DMS 273 treated with DMSO at 0.1 percent for 48 hours (cell line): ENCODE data around the gene DNASE2.
"Not testable (repeated sequence)": the region's sequence is repeated elsewhere in the genome, so short reads cannot be mapped to it uniquely, and the experiment has no call there.

Source experiments
- DNase-seq: peaks from one replicate; lab custom pipeline; 2025; lab: John Stamatoyannopoulos, UW

DNASE2 gene

DNA sequence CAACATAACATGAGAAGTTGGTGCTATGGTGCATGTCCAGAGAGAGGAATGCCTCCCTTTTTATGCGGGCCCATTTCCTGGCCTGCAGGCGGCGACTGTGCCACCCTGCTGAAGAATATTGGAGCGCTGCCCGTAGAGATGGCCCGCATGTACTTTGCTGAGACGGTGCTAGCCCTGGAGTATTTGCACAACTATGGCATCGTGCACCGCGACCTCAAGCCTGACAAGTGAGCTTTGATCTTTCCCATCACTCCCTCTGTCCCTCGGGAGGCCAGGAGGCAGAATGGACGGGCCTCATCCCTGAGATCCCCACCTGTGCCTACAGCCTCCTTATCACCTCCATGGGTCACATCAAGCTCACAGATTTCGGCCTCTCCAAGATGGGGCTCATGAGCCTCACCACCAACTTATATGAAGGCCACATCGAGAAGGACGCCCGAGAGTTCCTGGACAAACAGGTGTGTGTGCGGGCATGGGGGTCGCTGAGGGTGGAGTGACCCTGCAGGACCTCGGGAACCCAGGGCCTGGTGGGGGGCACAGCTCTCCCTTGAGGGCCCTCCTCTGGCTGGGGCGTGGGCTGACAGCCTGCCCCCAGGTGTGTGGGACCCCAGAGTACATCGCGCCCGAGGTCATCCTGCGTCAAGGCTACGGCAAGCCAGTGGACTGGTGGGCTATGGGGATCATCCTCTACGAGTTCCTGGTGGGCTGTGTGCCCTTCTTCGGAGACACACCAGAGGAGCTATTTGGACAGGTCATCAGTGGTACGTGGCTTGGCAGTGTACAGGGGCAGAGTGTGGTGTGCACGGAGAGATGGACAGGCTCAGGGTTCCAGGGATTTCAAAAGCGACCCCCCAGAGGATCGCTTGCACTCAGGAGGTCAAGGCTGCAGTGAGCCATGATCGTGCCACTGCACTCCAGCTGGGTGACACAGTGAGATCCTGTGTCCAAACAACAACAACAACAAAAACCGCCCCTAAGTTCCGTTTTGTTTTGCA lies 16.2 kb downstream of the DNASE2 start:
- DNase-seq = no peak

DNA sequence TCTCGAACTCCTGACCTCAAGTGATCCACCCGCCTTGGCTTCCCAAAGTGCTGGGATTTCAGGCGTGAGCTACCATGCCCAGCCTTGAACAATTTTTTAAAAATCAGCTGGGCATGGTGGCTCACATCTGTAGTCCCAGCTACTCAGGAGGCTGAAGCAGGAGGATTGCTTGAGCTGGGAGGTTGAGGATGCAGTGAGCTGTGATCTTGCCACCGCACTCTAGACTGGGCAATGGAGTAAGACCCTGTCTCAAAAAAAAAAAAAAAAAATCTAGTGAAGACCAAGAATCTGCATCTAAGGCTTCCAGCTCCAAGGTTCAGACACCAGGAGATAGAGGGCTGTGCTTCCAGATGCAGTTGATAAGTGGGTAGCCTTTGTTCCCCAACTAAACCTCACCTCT lies 17.1 kb downstream of the DNASE2 start:
- no peak for DNase-seq

DNA sequence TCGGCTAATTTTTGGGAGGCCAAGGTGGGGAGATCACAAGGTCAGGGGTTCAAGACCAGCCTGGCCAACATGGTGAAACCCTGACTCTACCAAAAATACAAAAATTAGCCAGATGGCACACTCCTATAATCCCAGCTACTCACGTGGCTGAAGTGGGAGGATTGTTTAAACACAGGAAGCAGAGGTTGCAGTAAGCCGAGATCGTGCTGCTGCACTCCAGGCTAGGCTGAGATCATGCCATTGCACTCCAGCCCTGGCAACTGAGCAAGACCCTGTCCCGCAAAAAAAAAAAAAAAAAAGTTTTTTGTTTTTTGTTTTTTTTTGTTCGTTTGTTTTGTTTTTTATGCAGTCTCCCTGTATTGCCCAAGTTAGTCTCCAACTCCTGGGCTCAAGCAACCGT lies 21.7 kb downstream of the DNASE2 start:
- DNase-seq = peak; percentile 13

DNA sequence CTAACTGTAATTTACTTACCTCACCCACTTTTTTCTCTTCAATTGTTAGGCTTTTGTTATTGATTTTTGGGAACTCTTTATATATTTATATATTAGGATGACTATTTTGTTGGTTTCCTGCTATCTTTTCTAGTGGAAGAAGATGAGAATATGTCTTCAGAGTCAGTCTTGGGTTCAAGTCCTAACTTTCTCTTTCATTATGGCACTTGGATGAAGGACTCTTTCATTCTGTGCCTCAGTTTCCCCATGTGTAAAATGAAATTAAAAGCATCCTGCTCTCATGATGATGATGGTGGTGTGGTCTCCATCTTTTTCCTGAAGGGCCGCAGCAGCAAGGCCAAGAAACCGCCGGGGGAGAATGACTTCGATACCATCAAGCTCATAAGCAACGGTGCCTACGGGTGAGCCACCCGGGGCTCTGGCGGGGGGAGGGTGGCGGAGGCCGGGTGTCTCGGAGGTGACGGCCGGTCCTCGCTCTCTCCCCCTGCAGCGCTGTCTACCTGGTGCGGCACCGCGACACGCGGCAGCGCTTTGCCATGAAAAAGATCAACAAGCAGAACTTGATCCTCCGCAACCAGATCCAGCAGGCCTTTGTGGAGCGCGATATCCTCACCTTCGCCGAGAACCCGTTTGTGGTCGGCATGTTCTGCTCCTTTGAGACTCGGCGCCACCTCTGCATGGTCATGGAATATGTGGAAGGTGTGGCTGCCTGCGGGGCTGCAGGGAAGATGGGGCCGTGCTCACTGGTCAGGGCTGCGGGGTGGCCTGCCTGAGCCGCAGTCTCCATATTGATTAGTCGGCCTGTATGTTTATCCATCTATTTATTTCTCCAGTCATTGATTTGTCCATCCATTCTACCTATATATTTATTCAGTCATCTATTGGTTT lies 23.0 kb downstream of the DNASE2 start:
- no peak for DNase-seq

DNA sequence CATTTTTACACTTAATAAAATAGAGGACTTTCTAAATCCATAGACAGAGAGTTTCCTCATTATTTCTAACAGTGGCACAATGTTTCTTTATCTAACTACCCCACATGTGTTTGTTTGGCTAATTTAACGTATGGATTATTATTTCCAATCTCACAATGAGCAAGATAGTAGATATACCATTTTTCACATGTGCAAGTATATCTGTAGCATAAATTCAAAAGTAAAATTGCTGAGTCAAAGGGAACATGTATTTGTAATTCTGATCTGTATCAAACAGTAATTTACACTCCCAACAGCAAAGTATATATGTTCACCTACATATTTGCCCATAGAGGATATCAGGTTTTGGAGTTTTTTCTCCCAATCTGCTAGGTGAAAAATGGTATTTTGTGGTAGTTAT lies 24.6 kb downstream of the DNASE2 start:
- no peak for DNase-seq

DNA sequence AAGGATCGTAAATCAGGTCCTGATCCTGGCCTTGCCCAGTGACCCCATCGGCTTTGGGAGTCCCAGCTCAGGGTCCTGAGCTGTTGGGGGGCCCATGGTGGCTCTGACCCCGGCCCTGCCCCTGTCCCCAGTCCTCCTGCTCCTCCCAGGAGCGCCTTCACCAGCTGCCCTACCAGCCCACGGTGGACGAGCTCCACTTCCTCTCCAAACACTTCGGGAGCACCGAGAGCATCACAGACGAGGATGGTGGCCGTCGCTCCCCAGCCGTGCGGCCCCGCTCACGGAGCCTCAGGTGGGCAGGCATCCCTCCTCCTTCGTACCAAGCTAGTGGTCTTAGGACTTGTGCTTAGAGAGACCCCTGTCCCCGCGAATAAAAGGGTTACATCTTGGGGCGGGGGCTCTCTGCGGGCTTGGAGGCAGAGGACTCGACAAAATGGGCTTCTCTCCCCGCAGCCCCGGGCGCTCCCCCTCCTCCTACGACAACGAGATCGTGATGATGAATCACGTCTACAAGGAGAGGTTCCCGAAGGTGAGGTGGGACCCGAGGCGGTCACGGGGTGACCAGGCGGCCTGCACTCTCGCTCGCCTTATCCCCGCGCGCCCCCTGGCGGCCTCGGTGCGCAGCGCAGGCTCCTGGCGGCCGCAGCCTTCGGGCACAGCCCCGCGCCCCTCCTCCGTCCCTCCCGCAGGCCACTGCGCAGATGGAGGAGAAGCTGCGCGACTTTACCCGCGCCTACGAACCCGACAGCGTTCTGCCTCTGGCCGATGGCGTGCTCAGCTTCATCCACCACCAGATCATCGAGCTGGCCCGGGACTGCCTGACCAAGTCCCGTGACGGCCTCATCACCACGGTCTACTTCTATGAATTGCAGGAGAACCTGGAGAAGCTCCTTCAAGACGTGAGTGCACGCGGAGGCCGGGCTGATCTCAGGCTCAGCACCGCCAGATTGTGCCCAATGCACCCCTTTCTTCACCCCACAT lies 33.8 kb downstream of the DNASE2 start:
- peak; percentile 45 for DNase-seq

DNA sequence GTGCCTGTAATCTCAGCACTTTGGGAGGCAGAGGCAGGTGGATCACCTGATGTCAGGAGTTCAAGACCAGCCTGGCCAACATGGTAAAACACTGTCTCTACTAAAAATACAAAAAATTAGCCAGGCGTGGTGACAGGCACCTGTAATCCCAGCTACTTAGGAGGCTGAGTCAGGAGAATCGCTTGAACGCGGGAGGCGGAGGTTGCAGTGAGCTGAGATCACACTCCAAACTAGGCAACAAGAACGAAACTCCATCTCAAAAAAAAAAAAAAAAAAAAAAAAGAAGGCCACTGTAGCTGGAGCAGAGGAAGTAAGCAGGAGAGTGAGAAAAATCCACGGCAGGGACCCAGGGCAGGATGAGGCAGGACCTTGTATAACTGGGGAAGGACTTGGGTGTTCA lies 34.6 kb downstream of the DNASE2 start:
- DNase-seq = not testable (repeated sequence)

DNA sequence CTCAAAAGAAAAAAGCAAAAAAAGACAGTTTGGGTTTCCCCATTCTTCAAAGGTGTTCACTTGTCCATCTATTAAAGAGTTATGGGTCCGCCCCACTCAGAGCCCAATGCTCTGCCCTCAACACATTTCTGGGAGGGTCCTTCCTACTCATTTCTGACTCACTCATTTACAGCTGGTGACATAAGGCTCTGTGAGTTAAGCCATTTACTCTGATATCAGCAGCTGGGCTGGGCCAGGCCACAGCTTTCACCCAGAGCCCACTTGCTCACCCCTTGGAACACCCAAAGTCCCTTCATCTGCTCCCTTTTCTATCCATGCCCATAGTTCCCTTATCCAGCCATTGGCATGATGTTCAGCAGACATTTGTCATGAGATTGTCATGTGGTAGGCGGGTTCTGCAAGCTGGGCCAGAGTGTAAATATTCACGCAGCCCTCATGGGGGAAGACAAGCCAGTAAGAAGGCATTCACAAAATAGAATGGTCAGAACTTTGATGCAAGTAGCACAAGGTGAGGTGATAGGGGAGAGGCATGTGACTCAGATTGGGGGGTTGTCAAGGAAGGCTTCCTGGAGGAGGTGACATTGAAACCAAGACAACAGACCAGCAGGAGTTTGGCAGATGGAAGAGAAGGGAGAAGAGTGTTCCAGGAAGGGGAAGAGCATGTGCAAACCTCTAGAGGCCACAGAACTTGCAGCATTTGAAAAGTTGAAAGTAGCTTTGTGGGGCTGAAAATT lies 37.1 kb downstream of the DNASE2 start:
- no peak for DNase-seq

DNA sequence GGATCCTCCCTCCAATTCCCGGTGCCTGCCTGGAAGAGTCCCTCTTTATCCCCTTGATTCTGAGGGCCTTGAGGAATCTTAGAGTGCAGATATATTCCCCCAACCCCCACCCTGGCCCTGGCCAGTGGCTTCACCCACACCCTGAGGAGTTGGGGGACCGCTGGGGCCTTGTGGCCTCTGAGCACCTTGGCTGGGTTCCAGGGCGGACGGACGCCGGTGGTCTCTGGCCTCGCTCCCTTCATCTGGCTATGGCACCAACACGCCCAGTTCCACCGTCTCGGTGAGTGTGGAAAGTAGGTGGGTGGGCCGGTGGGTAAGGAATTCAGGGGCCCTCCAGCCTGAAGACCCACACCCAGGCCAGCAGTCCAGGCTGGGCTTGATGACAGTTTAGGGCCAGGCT lies 37.9 kb downstream of the DNASE2 start:
- no peak for DNase-seq

DNA sequence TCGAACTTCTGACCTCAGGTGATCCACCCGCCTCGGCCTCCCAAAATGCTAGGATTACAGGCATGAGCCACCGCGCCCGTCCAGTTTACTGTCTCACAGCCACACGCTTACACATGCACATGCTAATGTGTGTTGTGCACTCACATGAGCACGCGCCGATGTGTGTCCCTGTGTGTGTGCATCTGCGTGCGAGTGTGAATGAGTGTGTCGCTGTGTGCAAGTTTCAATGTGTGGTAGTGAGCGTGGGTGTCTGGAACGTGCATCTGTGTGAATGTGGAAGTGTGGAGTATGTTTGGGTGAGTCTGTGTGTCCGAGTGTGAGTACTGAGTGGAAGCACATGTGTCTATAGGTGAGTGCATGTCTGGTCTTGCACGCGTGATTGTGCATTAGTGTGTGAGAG lies 38.7 kb downstream of the DNASE2 start:
- no peak for DNase-seq

DNA sequence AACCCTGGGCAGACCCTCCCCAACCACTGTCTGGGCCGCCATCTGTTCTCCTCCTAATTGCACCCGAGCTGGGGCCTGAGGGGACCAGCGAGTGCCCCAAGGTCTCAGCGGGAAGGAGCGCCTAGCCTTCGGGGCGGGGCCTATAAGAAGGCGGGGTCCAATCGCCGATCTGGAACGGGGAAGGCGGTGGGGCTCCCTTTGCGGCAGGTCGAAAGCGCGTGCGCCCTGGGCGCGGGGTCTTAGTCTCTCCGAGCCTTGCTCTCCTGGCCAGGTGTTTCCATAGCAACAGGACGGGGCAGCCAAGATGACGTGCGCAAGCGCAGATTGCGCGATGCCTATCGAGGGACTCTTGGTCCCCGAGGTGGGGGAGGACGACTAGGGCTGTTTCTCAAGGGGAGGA lies 40.2 kb downstream of the DNASE2 start:
- no peak for DNase-seq

DNA sequence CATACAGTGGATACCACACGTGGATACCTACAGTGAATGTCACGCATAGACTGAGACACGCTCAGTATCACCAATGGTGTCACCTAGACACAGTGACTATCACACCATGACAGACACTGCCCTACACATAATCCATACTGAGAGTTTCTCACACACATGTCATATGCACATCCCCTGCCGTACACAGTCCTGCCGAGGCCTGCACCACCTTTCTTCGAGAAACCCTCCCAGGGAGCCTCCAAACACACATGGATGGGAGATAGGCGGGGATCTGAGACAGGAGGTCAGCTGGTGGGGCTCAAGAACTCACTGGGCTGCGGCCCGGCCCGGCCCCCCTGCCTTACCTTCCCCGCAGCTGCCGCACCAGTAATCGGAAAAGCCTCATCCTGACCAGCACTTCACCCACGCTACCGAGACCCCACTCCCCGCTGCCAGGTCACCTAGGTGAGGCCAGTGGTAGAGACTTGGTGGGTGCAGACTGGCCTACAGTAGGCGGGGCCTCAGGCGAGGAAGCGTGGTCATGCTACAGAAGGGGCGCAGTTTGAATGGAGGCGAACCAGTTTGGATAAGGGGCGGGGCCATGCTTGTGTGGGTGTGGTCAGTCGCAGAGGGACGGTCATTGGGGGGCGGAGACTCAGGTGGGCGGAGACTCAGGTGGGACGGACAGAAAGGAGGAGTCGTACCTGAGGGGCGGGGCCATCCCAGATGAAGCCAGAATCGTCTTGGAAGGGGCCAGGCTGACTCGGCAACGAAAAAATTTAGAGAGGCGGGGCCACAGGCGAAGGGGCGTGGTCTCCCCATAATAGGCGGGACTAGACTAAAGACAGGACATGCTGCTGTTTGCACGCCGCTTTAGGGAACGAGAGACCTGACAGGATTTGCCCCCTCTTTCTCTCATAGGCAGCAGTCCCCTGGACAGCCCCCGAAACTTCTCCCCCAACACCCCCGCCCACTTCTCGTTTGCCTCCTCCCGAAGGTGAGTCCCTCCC lies 40.9 kb downstream of the DNASE2 start:
- no peak for DNase-seq

DNA sequence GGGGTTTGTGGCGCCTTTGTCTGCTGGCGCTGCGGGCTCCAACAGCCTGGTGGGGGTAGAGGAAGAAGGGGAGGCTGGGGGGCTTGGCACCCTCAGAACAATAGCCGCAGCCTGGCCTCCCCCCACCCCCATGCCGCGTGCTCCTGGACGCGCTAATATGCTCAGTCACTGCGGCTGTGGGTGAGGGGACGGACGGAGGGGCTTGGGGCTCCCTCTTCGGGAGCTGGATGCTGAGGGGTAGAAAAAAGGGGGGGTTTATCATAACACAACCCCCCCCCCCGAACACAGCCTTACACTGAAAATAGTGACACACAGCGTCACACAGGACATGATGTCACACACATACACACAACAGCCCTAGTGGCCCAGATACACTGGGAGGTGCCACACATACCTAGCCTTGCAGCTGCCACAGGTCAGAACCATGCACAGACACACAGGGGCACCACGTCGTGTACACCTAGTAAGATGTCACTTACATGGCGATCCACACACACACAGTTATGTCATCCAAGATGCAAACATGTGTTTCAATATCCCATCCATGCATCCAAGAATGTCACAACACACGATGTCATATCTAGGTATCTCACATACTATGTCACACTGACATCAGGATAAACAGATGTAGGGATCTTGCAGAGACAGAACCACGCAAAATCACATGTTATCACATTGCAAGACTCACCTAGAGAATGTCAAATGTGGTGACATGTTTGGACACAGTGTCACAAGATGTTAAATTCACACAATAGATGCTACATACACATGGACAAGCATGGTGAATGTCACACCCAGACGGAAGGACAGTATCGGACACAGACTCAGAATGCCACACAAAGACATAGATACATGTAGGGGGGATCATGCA lies 42.1 kb downstream of the DNASE2 start:
- no peak for DNase-seq

DNA sequence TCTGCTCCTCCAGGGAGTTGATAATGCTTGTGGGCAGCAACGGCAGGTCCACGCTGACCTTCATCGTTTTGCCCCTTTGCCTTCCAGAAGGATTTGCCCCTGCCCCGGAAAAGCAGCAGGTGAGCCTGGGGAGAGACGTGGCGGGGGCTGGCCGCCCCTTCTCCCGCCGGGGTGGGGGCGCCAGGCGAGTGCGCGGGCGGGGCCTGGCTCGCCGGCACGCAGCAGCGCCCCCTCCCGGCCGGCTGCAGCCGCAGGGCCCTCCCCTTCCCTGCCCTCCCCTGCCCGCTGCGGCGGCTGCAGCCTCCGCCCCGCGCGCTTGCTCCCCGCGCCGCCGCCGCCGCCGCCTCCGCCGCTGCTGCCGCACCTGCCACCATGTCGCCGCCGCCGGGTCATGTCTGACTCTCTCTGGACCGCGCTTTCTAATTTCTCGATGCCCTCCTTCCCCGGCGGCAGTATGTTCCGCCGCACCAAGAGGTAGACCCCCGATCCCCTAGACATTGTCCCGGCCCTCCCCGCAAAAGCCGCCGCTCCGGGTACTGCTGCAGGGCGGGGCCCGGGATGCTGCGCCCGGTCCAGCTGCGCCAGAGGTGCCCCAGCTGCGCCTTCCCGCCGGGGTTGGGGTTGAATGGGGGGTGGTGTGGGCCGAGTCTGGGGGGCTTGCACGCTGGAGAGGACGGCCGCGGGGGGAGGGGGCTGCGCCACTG lies 42.9 kb downstream of the DNASE2 start, which contains the start of gene MAST1:
Gene MAST1, plus strand, starts transcription at position 334 of the 704 bp plus-strand sequence. Its CDS starts 58 bp downstream, at position 392.
- DNase-seq = no peak

DNA sequence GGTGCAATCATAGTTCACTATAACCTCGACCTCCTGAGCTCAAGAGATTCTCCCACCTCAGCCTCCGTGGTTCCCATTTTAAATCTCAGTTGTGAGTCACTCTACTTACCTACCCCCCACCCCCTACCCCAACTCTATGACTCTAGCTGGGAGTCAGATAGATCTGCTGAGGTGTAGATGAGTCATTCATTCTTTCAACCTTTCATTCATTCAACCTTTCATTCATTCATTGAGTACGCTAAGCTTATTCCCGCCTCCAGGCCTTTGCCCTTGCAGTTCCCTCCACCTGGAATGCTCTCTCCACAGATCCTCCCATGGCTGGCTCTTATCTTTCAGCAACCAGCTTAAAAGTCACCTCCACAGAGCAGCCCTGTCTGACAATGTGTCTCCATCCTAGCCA lies 44.0 kb downstream of the DNASE2 start:
- no peak for DNase-seq

DNA sequence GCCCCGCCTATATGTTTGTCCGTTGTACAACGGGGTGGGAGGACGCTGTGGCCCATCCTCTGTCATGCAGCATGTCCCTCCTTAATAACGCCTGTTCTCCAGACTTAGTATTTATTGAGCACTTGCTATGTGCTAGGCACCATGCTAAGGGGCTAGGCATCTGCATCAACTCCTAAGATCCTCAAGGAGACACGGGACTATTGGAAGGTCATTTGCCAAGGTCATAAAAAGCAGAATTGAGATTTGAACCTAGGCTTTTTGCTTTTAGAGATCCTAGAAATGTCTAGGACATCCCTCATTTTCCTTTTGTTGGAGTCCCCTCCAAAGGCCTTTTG lies 44.8 kb downstream of the DNASE2 start:
- no peak for DNase-seq

DNA sequence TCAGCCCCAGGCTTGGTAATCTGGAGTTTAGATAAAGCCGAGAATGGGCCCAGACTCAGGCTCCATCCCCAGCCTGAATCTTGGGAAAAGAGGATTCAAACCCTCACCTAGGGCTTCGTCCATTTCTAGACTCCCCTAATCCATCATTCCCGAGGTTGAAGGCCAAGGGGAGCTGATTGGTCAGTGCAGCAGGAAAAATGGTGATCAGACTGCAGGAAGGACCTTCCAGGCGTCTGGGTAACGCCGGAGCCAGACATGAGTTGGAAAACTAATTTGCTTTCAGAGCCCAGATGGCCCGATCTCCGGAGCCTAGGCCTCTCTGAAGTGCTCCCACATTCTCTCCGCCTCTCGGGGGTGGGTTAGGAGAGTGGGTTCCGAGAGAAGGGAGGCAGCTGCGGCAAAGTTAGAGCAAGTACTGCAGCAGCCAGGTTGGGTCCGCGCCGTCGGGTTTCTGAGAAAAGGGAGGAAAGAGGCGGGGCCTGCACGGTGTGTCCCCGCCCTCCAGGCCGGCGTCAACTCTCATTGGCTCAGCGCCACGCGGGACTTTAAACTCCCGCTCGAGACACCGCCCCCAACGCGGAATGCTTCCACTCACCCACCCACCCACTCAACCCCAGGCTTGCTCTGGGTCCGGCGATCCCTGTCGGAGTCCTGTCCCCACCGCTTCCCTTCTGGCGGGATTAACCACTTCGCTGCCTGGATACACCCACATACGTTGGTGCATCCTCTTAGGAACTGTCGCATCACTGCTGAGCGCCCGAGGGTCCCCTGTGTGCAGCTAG lies 46.1 kb downstream of the DNASE2 start:
- no peak for DNase-seq
